Activated CD4-positive, alpha-beta T cell treated with anti-CD3 and anti-CD28 coated beads, Interleukin-2, Interleukin-6, amounts not matched to agents 100 ng/mL and 50 ng/mL, durations not matched to agents 16 hours and 8 hours (primary cell): ENCODE measurements around the gene MFN1.

Source experiments
- DNase-seq: peaks from one replicate; pipeline ENCODE4 v3.0.0-alpha.2; 2020

The MFN1 gene

GRCh38 chr3:179432451-179432850 is 84.9 kb downstream of the MFN1 start:
- DNase-seq = no peak

GRCh38 chr3:179436517-179436916 is 89.0 kb downstream of the MFN1 start:
- no peak for DNase-seq

- DNase-seq = no peak
Observed at GRCh38 chr3:179438841-179439240, 91.3 kb downstream of the MFN1 start.
